ENCODE measurements around the gene GSS.

GSS gene

GRCh38 chr20:34988191-34988540 lies 32.6 kb upstream of the GSS start:
- H3K27ac ChIP-seq (replicated peaks) = no peak overlapping the region
- TF ChIP-seq GABPA (IDR thresholded peaks at IDR 0.05; ENCODE audit: low read depth) = no peak
- no peak for TF ChIP-seq SPI1 (IDR thresholded peaks at IDR 0.05; ENCODE audit: borderline replicate concordance, low read depth)
- no peak for TF ChIP-seq REST (IDR thresholded peaks at IDR 0.05; ENCODE audit: insufficient replicate concordance, low read depth)
- TF ChIP-seq POLR2AphosphoS5 (IDR thresholded peaks at IDR 0.05; ENCODE audit: low read depth) = no peak
- TF ChIP-seq CTCF (IDR thresholded peaks at IDR 0.05; ENCODE audit: insufficient read depth, low read length) = no peak
- no peak for DNase-seq (ENCODE audit: low read depth in 1 of 2, low spot score in 1 of 2)
- no peaks in the 10 kb centered on the region for H3K27me3 ChIP-seq (ENCODE audit: insufficient read depth, poor library complexity, severe bottlenecking)
- no peak overlapping the region for H3K4me3 ChIP-seq (replicated peaks; ENCODE audit: insufficient read depth, low read length)

GRCh38 chr20:34987288-34988190 lies 31.9 kb upstream of the GSS start:
- no peak for DNase-seq (ENCODE audit: low read depth in 1 of 2, low spot score in 1 of 2)
- Histone ChIP-seq H3K27me3 (ENCODE audit: insufficient read depth, poor library complexity, severe bottlenecking) (no peaks in the 10 kb centered on the region), H3K4me3 (replicated peaks; ENCODE audit: insufficient read depth, low read length) (no peak overlapping the region), H3K27ac (replicated peaks) (no peak overlapping the region)
- no peak for TF ChIP-seq CTCF (IDR thresholded peaks at IDR 0.05; ENCODE audit: insufficient read depth, low read length)

GRCh38 chr20:34986311-34987287 lies 31.0 kb upstream of the GSS start:
- Histone ChIP-seq H3K27me3 (ENCODE audit: insufficient read depth, poor library complexity, severe bottlenecking) (no peaks in the 10 kb centered on the region), H3K27ac (replicated peaks) (no peak overlapping the region), H3K4me3 (replicated peaks; ENCODE audit: insufficient read depth, low read length) (no peak overlapping the region)
- no peak for DNase-seq (ENCODE audit: low read depth in 1 of 2, low spot score in 1 of 2)
- TF ChIP-seq CTCF (IDR thresholded peaks at IDR 0.05; ENCODE audit: insufficient read depth, low read length) (no peak), REST (IDR thresholded peaks at IDR 0.05; ENCODE audit: insufficient replicate concordance, low read depth) (no peak), POLR2AphosphoS5 (IDR thresholded peaks at IDR 0.05; ENCODE audit: low read depth) (no peak), GABPA (IDR thresholded peaks at IDR 0.05; ENCODE audit: low read depth) (no peak), SPI1 (IDR thresholded peaks at IDR 0.05; ENCODE audit: borderline replicate concordance, low read depth) (no peak)
